D341Med (cell line): ENCODE data around the gene NUDT11.
A peak's percentile ranks its signal among the peaks of the same experiment; 100 is the strongest.
"Not testable (repeated sequence)": the region's sequence is repeated elsewhere in the genome, so short reads cannot be mapped to it uniquely, and the experiment has no call there.

Experiments
- DNase-seq: peaks from one replicate; pipeline ENCODE4 v3.0.0; 2012; ENCODE audit warnings: low spot score

NUDT11 gene

GRCh38 chrX:51496501-51497291, at the start of gene NUDT11:
NUDT11 (minus strand) TSS chrX:51496592; CDS start chrX:51496444, 148 bp downstream.
- peak; percentile 87 for DNase-seq

- no peak for DNase-seq
Observed at GRCh38 chrX:51520393-51520792, 24.0 kb upstream of the NUDT11 start.

- DNase-seq = not testable (repeated sequence)
Observed at GRCh38 chrX:51519131-51519530, 22.7 kb upstream of the NUDT11 start.

- no peak for DNase-seq
Observed at GRCh38 chrX:51507551-51507950, 11.2 kb upstream of the NUDT11 start.

GRCh38 chrX:51495701-51496488, 497 bp downstream of the NUDT11 start:
- DNase-seq = peak; percentile 26

- no peak for DNase-seq
Observed at GRCh38 chrX:51494409-51494808, 2.0 kb downstream of the NUDT11 start.

- DNase-seq = no peak
Observed at GRCh38 chrX:51487960-51488267, 8.5 kb downstream of the NUDT11 start.

GRCh38 chrX:51484616-51485015, 11.8 kb downstream of the NUDT11 start:
- DNase-seq = no peak

GRCh38 chrX:51482411-51482810, 14.0 kb downstream of the NUDT11 start:
- not testable (repeated sequence) for DNase-seq

GRCh38 chrX:51476930-51477329, 19.5 kb downstream of the NUDT11 start:
- no peak for DNase-seq

- no peak for DNase-seq
Observed at GRCh38 chrX:51463322-51463721, 33.1 kb downstream of the NUDT11 start.

GRCh38 chrX:51461053-51462044, 35.0 kb downstream of the NUDT11 start:
- peak; percentile 8 for DNase-seq

GRCh38 chrX:51459125-51459524, 37.3 kb downstream of the NUDT11 start:
- no peak for DNase-seq

- no peak for DNase-seq
Observed at GRCh38 chrX:51456814-51457213, 39.6 kb downstream of the NUDT11 start.

GRCh38 chrX:51456246-51456645, 40.1 kb downstream of the NUDT11 start:
- no peak for DNase-seq

GRCh38 chrX:51440365-51440764, 56.0 kb downstream of the NUDT11 start:
- DNase-seq = no peak
